T-helper 1 cell treated with Interleukin-12 subunit alpha and Interleukin-12 subunit beta and Interleukin-4 antibody, amounts not matched to agents 30 μg/mL and 1 μg/mL, for 36 hours (primary cell): ENCODE data around the gene PLCE1.

Source experiments
- H3K27ac Mint-ChIP-seq: one replicate; pipeline ENCODE4 v1.8.0; 2021; ENCODE audit warnings: mild to moderate bottlenecking, mixed read lengths
- H3K27me3 Mint-ChIP-seq: one replicate; pipeline ENCODE4 v1.8.0; 2021; ENCODE audit warnings: low read depth, mixed read lengths
- H3K36me3 Mint-ChIP-seq: one replicate; pipeline ENCODE4 v1.8.0; 2021; ENCODE audit warnings: low read depth, mixed read lengths
- H3K4me1 Mint-ChIP-seq: one replicate; pipeline ENCODE4 v1.8.0; 2021; ENCODE audit warnings: low read depth, mixed read lengths
- H3K4me3 Mint-ChIP-seq: one replicate; pipeline ENCODE4 v1.8.0; 2021; ENCODE audit warnings: mild to moderate bottlenecking, moderate library complexity, mixed read lengths
- H3K9me3 Mint-ChIP-seq: one replicate; pipeline ENCODE4 v1.8.0; 2021; ENCODE audit warnings: mixed read lengths

Gene PLCE1

DNA sequence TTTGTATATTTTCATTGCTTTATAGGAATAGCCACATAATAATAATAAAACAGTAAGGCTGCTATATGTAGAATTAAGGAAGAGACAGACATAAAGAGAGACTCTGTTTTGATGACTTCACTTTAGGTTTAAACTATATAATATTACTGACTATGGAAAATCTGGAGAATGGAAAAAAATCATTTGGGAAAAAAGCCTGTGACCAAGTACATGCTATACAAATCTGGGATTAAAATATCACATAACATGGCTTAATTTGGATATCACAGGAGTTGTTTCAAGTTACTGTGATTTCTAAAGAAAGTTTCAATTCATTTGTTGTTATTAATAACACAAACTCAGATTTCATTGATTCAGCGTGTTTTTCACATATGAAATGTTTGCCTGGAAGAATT, 7.7 kb downstream of the PLCE1 start:
- no peaks in the 10 kb centered on the region for H3K4me1 Mint-ChIP-seq
- no peaks in the 10 kb centered on the region for H3K9me3 Mint-ChIP-seq
- no peaks in the 10 kb centered on the region for H3K36me3 Mint-ChIP-seq
- peaks cover 12% of the 10 kb centered on the region for H3K27me3 Mint-ChIP-seq
- H3K4me3 Mint-ChIP-seq, result no peak overlapping the region
- H3K27ac Mint-ChIP-seq, result no peak overlapping the region

DNA sequence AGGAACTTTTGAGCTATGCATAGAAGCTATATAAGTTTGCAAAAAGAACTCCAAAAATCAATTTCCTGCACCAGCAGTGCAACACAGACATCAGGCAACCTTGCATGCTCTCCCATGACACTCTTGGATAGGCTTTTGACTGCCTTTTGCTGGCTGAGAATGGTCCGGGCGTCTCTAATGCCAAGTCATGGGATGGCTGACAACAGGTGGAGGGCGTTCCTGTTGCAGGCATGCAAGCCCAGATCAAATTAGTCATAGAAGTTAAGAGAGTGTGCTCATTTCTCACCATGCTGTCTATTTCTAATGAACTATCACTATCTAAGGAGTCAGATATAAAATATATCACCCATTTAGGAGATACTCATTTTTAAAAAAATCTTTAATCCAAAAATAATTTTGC, 8.4 kb downstream of the PLCE1 start:
- Mint-ChIP-seq H3K4me3 (no peak overlapping the region), H3K9me3 (no peaks in the 10 kb centered on the region), H3K27me3 (peaks cover 16% of the 10 kb centered on the region), H3K36me3 (no peaks in the 10 kb centered on the region), H3K4me1 (no peaks in the 10 kb centered on the region), H3K27ac (no peak overlapping the region)

DNA sequence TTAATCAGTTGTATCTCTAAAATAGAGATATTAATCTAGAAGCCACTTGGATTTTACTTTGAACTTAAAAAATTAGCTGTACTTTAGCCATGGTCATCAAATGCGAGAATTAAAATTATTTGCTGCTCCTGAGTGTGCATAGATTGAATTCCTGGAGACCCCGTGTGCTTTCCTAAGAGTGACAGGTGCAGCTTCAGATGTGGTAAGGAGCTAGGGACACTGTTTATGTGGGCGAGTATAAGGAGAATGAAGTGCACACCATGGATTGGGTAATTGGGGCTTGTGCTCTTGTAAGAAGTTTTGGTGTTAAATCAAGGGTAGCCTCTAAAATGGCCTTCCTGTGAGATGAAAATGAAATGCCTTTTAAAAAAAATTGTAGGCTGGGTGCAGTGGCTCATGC, 9.8 kb downstream of the PLCE1 start:
- Mint-ChIP-seq H3K36me3 (no peaks in the 10 kb centered on the region), H3K4me3 (no peak overlapping the region), H3K4me1 (no peaks in the 10 kb centered on the region)

DNA sequence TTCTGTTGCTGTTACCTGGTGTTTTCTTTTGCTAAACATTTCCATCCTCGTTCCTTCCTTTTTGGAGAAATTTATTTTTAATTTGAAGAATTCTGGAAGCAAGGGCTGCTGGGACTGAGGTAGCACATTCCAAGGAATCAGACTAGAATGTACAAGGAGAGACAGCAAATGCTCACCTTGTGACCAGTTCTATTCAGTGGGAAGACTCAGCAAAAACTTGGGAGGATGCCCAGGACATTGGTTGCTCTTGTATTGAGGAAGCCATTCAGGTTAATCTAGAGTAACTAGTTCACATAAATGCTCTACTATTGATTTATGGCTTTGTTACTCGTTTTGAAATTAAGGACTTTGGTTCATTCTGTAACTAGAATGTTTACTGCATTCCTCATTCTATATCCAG, 11.3 kb downstream of the PLCE1 start:
- no peak overlapping the region for H3K27ac Mint-ChIP-seq
- H3K36me3 Mint-ChIP-seq, result no peaks in the 10 kb centered on the region
- H3K4me3 Mint-ChIP-seq, result no peak overlapping the region
- no peaks in the 10 kb centered on the region for H3K9me3 Mint-ChIP-seq
- no peaks in the 10 kb centered on the region for H3K4me1 Mint-ChIP-seq
- peaks cover 5% of the 10 kb centered on the region for H3K27me3 Mint-ChIP-seq

More for the DNA sequence above, 9.8 kb downstream of the PLCE1 start:
- Mint-ChIP-seq H3K27me3 (peaks cover 11% of the 10 kb centered on the region), H3K9me3 (no peaks in the 10 kb centered on the region), H3K27ac (no peak overlapping the region)

DNA sequence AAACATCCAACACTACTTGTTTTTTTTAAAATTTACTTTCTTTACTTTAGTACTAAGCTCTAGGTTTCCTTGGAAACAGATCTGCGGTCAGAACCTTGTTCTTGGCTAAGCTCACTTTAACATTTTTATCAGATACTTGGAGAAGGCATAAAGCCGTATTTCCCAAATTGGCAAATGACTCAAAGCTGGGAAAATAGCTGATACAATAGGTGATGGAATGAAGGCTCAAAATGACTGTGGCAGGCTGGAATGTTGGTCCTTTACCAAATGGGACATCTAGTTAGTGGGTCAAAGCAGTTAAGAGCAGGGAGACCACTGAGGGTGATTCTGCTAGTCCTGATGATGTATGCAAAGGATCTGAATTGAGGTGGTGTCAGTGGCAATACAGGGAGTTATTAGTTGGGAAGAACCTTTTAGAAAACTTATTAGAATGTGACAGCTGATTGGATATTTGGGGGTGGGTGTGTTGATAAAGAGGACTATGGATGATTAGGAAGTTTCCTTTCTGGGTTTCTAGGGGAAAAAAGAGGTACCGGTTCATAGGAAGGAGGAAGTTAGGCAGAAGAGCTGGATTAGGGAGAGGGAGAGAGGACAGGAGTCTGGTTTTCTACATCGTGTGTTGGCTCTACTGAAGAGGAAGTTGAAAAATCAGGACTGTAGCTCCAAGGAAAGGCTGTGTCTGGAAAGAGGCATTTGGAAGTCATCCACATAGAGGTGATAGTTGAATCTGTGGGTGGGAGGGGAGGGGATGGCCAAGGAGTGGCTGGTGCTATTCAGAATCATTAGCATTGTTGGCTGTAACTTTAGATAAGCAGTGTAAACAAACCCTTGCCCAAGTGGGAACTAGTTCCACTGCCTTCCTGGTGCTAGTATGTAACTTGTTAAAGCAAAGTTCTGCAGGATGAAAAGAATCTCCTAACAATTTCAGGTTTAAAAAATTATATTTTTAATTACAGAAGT, 13.1 kb downstream of the PLCE1 start:
- Mint-ChIP-seq H3K27ac (no peak overlapping the region), H3K36me3 (no peaks in the 10 kb centered on the region), H3K4me1 (no peaks in the 10 kb centered on the region), H3K27me3 (peaks cover 5% of the 10 kb centered on the region), H3K9me3 (no peaks in the 10 kb centered on the region), H3K4me3 (no peak overlapping the region)

DNA sequence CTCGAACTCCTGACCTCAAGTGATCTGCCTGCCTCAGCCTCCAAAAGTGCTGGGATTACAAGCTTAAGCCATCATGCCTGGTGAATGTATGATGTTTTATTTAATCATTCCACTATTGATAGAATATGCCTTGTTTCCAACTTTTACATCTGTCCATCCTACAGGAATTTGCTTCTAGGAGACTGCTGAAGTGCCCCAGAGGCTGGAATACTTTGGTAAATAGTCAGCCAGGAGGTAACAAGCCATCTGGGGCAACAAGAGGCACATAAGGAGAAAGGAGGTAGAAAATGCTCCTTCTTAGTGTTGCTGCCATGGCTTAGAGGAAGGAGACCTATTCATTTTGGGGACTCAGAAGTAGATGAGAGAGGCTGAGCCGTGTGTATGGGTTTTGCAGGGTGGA, 14.8 kb downstream of the PLCE1 start:
- no peaks in the 10 kb centered on the region for H3K36me3 Mint-ChIP-seq
- no peaks in the 10 kb centered on the region for H3K4me1 Mint-ChIP-seq
- H3K9me3 Mint-ChIP-seq, result no peaks in the 10 kb centered on the region

DNA sequence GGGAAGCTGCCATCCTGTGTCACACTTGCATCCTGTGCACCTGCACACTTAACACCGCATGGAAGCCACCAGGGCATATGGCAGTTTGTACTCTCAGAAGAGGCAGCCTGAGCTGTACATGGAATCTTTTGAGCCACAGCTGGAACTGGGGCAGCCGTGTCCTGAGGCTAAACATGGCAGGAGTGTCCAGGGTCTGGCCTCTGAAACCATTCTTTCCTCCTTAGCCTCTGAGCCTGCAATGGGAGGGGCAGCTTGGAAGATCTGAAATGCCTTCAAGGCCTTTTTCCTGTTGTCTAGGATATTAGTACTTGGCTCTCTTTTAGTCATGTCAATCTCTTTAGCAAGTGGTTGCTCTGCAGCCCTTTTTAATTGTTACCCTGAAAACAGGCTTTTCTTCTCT, 16.4 kb downstream of the PLCE1 start:
- peaks cover 5% of the 10 kb centered on the region for H3K27me3 Mint-ChIP-seq
- no peaks in the 10 kb centered on the region for H3K36me3 Mint-ChIP-seq
- no peak overlapping the region for H3K4me3 Mint-ChIP-seq
- no peak overlapping the region for H3K27ac Mint-ChIP-seq
- H3K9me3 Mint-ChIP-seq, result no peaks in the 10 kb centered on the region
- no peaks in the 10 kb centered on the region for H3K4me1 Mint-ChIP-seq

More for the DNA sequence above, 14.8 kb downstream of the PLCE1 start:
- Mint-ChIP-seq H3K27ac (no peak overlapping the region), H3K27me3 (peaks cover 5% of the 10 kb centered on the region), H3K4me3 (no peak overlapping the region)

DNA sequence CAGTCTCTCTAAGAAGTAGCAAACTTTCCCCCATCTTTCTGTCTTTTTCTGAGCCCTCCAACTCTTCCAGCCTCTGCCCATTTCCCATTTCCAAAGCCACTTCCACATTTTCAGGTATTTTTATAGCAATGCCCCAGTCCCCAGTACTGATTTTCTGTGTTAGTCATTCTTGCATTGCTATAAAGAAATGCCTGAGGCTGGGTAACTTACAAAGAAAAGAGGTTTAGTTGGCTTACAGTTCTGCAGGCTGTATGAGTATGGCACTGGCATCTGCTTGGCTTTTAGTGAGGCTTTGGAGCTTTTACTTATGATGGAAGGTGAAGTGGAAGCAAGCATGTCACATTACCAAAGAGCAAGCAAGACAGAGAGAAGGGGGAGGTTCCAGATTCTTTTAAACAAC, 17.2 kb downstream of the PLCE1 start:
- Mint-ChIP-seq H3K27me3 (peaks cover 5% of the 10 kb centered on the region), H3K27ac (no peak overlapping the region), H3K4me3 (no peak overlapping the region), H3K4me1 (no peaks in the 10 kb centered on the region), H3K9me3 (no peaks in the 10 kb centered on the region), H3K36me3 (no peaks in the 10 kb centered on the region)

DNA sequence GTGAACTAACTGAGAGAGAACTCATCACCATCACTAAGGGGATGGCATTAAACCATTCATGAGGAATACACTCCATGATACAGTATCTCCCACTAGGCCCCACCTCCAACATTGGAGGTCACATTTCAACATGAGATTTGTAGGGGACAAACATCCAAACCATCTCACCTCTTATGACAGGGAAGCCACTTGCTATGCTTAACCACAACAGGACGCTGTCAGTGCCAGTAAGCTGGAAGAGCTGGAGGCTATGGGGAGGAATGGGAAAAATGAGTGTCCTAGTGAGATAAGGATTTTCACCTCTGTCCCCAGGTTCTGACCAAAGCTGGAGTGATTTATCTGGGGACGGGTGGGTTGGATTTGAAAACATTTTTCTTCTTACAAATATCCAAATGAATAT, 17.6 kb downstream of the PLCE1 start:
- Mint-ChIP-seq H3K4me3 (no peak overlapping the region), H3K4me1 (no peaks in the 10 kb centered on the region), H3K27me3 (peaks cover 5% of the 10 kb centered on the region), H3K27ac (no peak overlapping the region), H3K36me3 (no peaks in the 10 kb centered on the region), H3K9me3 (no peaks in the 10 kb centered on the region)

DNA sequence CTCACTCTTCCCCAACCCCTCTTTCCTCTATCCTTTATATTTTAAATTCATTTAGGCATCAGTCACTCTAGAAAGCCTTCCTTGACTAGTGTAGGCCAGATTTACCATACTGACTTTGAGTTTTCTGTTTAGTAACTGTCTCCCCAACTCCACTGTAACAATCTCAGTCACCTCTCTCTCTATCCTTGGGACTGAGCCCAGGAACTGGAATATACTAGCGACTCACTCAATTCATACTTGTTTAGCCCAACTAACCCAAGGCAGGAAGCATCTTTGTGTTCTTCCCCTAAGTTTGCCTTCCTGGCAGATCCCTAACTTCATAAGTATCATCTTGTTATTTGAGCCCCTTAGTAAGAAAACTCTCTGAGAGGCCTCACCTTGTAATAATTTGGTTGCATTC, 19.1 kb downstream of the PLCE1 start:
- Mint-ChIP-seq H3K4me1 (no peaks in the 10 kb centered on the region), H3K9me3 (no peaks in the 10 kb centered on the region), H3K4me3 (no peak overlapping the region), H3K27ac (no peak overlapping the region), H3K36me3 (no peaks in the 10 kb centered on the region), H3K27me3 (peaks cover 3% of the 10 kb centered on the region)

DNA sequence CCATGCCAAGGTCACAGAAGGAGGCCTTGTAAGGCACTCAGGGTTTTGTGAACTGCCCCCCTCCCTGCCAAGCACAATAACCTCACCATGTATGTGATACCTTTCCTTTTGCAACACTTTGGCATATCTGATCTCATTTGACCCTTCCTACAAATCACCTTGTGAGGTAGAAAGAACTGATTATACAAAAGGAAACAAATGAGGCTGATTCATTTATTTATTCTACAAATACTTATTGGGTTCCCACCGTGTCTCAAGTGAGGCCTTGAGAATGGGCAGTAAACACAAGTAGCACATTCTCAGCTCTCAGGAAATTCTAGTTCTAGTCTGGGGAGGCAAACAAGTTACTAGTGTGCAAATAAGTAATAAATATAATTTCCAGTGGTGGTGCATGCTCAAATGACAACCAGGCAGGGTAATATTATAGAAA, 19.6 kb downstream of the PLCE1 start:
- H3K4me3 Mint-ChIP-seq, result no peak overlapping the region
- H3K4me1 Mint-ChIP-seq, result no peaks in the 10 kb centered on the region
- no peaks in the 10 kb centered on the region for H3K36me3 Mint-ChIP-seq
- no peak overlapping the region for H3K27ac Mint-ChIP-seq
- H3K27me3 Mint-ChIP-seq, result peaks cover 3% of the 10 kb centered on the region
- no peaks in the 10 kb centered on the region for H3K9me3 Mint-ChIP-seq

DNA sequence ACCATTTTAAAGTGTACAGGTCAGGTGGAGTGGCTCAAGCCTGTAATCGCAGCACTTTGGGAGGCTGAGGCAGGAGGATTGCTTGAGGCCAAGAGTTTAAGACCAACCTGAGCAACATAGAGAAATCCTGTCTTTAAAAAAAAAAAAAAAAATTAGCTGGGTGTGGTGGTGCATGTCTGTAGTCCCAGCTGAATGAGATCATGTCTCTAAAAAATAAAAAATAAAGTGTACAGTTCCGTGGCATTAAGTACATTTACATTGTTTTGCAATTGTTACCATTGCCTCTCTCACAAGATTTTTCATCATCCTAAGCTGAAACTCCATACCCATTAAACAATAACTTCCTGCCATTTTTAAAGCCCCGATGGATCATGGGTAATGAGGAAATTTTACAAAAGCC, 20.6 kb downstream of the PLCE1 start:
- H3K27ac Mint-ChIP-seq, result no peak overlapping the region

DNA sequence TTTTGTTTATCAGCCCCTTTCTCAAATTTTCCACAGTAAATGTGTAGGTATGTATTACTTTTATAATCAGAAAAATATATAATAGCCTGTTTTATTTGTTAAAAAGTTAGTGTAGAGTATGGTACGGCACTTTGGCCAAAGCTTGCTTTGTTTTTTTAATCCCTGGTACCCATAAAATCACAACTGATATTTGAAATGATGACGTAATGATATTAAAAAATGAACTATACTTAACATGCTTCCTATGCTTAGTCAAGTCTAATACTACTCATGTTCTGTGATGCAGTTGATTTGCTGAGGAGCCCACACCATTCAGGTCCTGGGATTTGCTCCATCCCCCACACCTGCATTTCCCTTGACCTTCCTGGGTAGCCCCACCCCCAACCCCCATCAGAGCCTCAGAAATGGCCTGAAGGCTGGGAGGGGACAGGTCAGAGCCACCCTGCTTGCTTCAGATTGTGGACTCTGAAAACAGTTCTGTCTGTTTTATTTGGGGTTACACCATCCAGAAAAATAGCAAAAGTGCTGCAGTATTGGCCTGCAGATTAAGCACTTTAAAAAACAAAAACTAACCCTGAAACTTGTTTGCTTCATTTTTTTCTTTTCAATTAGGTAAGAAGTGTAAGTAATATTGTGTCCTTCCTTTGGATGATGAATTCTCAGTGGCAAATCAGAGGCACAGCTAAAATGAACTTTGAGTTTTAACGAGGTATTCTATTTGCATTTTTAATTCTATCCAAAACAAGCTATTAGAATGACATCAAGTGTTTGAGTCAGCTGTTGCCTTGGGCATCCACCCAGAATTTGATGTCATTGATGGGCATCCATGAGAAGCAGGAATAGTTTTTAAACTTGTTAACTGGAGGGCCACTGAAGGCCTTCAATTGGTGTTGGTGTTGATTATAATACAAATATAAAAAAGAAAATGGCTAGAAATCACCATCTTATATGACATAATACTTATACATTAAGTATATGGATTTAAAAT, 23.3 kb downstream of the PLCE1 start:
- no peak overlapping the region for H3K4me3 Mint-ChIP-seq
- no peak overlapping the region for H3K27ac Mint-ChIP-seq
- no peaks in the 10 kb centered on the region for H3K4me1 Mint-ChIP-seq
- H3K36me3 Mint-ChIP-seq, result no peaks in the 10 kb centered on the region
- H3K9me3 Mint-ChIP-seq, result no peaks in the 10 kb centered on the region
- peaks cover 3% of the 10 kb centered on the region for H3K27me3 Mint-ChIP-seq

More for the DNA sequence above, 20.6 kb downstream of the PLCE1 start:
- no peak overlapping the region for H3K4me3 Mint-ChIP-seq
- H3K9me3 Mint-ChIP-seq, result no peaks in the 10 kb centered on the region
- no peaks in the 10 kb centered on the region for H3K36me3 Mint-ChIP-seq
- H3K27me3 Mint-ChIP-seq, result peaks cover 3% of the 10 kb centered on the region
- H3K4me1 Mint-ChIP-seq, result no peaks in the 10 kb centered on the region

DNA sequence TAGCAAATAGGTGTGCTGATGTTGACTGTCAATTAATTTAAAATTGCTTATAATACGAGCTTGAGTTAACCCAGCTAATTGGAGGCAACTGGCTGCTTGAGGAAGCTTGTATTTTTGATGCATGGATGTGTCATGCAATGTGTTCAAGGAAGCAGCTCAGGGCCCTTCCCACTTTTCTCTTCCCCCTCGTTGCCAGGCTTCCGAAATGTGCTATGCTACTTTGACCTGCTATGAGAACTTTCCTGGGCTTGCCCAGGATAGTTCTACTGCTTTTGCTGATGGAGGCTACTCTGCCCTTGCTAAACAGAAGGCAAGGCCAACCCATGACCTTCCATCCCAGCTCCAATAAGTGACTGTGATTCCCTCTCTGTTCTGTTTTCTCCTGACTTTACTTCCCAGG, 24.4 kb downstream of the PLCE1 start:
- no peak overlapping the region for H3K4me3 Mint-ChIP-seq
- H3K27me3 Mint-ChIP-seq, result peaks cover 3% of the 10 kb centered on the region
- H3K27ac Mint-ChIP-seq, result no peak overlapping the region
- no peaks in the 10 kb centered on the region for H3K4me1 Mint-ChIP-seq
- H3K9me3 Mint-ChIP-seq, result no peaks in the 10 kb centered on the region
- no peaks in the 10 kb centered on the region for H3K36me3 Mint-ChIP-seq
